Neural cell (in vitro differentiated cells): Measurements from ENCODE around the gene ADI1.

Experiments used
- TF ChIP-seq, protein P1 (sequence below): fragments of 450-650 bp; IDR thresholded peaks from 2 replicates; pipeline ENCODE4 v1.5.1; 2014; ENCODE audit warnings: antibody characterized with exemption, mild to moderate bottlenecking, moderate library complexity; ENCODE audit not compliant: poor library complexity, severe bottlenecking
- TF ChIP-seq, protein P2 (sequence below): IDR thresholded peaks from 2 replicates; pipeline ENCODE4 v1.6.1; 2012; ENCODE audit warnings: borderline replicate concordance

DNA sequence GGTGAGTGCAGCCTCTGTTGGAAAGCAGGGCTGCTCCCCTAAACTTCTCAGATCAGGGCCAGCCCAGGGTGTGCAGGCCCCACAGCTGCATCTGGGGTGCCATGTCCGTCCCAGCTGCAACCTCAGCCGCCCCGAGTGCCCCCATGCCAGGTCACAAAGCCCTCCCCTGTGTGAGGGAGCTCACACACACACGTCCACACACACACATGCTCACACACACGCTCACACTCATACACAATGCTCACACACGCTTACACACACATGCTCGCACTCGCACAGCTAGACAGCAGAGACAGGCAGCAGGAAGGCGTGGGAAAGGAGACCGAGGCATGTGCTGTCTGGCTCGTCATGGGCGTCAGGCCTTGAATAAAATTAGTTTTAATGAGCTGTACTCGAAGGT is 55.4 kb downstream of the ADI1 start:
- TF ChIP-seq, protein P1, sequence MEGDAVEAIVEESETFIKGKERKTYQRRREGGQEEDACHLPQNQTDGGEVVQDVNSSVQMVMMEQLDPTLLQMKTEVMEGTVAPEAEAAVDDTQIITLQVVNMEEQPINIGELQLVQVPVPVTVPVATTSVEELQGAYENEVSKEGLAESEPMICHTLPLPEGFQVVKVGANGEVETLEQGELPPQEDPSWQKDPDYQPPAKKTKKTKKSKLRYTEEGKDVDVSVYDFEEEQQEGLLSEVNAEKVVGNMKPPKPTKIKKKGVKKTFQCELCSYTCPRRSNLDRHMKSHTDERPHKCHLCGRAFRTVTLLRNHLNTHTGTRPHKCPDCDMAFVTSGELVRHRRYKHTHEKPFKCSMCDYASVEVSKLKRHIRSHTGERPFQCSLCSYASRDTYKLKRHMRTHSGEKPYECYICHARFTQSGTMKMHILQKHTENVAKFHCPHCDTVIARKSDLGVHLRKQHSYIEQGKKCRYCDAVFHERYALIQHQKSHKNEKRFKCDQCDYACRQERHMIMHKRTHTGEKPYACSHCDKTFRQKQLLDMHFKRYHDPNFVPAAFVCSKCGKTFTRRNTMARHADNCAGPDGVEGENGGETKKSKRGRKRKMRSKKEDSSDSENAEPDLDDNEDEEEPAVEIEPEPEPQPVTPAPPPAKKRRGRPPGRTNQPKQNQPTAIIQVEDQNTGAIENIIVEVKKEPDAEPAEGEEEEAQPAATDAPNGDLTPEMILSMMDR: no peak
- TF ChIP-seq, protein P2, sequence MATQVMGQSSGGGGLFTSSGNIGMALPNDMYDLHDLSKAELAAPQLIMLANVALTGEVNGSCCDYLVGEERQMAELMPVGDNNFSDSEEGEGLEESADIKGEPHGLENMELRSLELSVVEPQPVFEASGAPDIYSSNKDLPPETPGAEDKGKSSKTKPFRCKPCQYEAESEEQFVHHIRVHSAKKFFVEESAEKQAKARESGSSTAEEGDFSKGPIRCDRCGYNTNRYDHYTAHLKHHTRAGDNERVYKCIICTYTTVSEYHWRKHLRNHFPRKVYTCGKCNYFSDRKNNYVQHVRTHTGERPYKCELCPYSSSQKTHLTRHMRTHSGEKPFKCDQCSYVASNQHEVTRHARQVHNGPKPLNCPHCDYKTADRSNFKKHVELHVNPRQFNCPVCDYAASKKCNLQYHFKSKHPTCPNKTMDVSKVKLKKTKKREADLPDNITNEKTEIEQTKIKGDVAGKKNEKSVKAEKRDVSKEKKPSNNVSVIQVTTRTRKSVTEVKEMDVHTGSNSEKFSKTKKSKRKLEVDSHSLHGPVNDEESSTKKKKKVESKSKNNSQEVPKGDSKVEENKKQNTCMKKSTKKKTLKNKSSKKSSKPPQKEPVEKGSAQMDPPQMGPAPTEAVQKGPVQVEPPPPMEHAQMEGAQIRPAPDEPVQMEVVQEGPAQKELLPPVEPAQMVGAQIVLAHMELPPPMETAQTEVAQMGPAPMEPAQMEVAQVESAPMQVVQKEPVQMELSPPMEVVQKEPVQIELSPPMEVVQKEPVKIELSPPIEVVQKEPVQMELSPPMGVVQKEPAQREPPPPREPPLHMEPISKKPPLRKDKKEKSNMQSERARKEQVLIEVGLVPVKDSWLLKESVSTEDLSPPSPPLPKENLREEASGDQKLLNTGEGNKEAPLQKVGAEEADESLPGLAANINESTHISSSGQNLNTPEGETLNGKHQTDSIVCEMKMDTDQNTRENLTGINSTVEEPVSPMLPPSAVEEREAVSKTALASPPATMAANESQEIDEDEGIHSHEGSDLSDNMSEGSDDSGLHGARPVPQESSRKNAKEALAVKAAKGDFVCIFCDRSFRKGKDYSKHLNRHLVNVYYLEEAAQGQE: no peak
